HFF-Myc (cell line): ENCODE measurements around the gene NDNF.

Experiments
- DNase-seq: peaks from one replicate; pipeline ENCODE4 v3.0.0-alpha.2; 2011; ENCODE audit warnings: low read depth; ENCODE audit errors: extremely low read depth
- H3K4me3 ChIP-seq: replicated peaks from 2 replicates; pipeline ENCODE4 v1.5.1; 2011; ENCODE audit warnings: low read depth, mild to moderate bottlenecking, control low read depth, low read length
- TF ChIP-seq, protein P1 (sequence below): IDR thresholded peaks from 2 replicates; pipeline ENCODE4 v1.5.1; 2012; ENCODE audit warnings: mild to moderate bottlenecking, low read depth, low read length, control low read depth; ENCODE audit errors: missing control alignments

NDNF gene

DNA sequence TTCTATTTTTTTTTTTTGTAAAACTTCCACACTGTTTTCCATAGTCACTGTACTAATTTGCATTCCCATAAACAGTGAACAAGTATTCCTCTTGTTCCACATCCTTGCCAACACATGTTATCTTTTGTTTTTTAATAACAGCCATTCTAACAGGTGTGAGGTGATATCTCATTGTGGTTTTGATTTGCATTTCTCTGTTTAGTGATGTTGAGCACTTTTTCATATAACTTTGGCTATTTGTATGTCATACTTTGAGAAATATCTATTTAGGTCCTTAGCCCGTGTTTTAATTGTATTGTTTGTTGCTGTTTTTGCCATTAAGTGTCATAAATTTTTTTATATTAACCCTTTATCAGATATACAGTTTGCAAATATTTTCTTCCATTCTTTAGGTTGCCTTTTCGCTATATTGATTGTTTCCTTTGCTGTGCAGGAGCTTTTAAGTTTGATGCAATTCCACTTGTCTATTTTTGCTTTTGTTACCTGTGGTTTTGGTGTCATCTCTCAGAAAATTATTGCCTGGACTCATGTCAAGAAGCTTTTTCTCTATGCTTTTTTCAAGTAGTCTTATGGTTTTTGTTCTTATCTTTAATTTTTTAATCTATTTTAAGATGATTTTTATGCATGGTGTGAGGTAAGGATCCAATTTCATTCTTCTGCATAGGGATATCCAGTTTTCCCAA lies 27.9 kb upstream of the NDNF start:
- DNase-seq, result no peak
- TF ChIP-seq, protein P1, sequence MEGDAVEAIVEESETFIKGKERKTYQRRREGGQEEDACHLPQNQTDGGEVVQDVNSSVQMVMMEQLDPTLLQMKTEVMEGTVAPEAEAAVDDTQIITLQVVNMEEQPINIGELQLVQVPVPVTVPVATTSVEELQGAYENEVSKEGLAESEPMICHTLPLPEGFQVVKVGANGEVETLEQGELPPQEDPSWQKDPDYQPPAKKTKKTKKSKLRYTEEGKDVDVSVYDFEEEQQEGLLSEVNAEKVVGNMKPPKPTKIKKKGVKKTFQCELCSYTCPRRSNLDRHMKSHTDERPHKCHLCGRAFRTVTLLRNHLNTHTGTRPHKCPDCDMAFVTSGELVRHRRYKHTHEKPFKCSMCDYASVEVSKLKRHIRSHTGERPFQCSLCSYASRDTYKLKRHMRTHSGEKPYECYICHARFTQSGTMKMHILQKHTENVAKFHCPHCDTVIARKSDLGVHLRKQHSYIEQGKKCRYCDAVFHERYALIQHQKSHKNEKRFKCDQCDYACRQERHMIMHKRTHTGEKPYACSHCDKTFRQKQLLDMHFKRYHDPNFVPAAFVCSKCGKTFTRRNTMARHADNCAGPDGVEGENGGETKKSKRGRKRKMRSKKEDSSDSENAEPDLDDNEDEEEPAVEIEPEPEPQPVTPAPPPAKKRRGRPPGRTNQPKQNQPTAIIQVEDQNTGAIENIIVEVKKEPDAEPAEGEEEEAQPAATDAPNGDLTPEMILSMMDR, result no peak
- no peak overlapping the region for H3K4me3 ChIP-seq

DNA sequence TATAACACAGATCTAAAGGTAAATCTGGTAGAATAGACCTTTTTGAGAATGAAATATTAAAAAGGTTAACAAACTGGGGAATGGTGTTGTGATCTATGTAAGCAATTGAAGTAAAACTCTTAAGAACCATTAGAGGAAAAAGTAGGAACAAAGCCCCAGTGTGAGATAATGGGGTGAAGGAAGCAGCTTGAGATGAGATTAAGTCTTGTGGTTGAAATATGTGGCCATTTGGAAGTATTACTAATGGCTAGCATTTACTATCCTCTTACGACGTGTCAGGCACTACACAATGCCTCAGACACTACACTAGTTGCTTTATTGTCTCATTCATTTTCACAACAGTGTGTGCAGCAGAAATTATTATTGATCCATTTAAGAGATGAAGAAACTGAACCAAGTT lies 25.9 kb upstream of the NDNF start:
- H3K4me3 ChIP-seq, result no peak overlapping the region
- TF ChIP-seq, protein P1, result no peak
- DNase-seq, result no peak

DNA sequence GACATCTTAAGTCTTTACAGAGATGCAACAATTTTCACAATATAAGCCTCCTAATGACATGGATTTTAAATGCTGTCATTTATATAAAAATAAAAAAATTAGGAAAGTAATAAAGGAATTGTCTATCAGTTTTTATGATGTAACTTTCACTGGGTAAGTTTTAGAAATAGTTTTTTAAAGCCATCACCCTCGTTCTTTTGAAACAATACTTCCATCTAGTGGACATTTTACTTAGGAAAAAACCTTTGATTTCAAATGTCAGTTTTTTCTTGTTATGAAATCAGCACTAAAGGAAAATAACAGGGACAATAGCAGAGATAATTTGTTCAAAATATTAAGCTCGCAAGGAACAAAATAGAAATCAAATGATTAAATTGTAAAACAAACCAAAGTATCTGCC lies 24.3 kb upstream of the NDNF start:
- no peak for DNase-seq
- TF ChIP-seq, protein P1, result peak; percentile 10
- H3K4me3 ChIP-seq, result no peak overlapping the region

DNA sequence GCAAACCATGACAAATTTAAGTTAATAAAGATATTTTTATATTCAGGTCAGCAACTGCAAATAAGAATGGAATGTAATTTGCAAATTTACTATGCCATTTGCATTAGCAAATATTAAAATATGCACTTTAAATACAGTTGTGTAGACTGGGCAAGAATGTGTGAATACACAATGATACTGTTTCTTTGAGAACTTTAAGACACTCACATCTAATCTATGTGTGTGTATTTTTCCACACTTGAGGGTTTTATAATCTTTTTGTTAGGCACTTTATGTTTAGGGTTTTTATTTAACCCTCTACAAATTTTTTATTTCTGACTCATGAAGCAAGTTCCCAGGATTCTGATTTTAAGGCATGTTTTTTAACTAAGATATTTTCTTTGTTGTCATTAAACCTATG lies 23.9 kb upstream of the NDNF start:
- H3K4me3 ChIP-seq, result no peak overlapping the region
- no peak for DNase-seq
- TF ChIP-seq, protein P1, result no peak

DNA sequence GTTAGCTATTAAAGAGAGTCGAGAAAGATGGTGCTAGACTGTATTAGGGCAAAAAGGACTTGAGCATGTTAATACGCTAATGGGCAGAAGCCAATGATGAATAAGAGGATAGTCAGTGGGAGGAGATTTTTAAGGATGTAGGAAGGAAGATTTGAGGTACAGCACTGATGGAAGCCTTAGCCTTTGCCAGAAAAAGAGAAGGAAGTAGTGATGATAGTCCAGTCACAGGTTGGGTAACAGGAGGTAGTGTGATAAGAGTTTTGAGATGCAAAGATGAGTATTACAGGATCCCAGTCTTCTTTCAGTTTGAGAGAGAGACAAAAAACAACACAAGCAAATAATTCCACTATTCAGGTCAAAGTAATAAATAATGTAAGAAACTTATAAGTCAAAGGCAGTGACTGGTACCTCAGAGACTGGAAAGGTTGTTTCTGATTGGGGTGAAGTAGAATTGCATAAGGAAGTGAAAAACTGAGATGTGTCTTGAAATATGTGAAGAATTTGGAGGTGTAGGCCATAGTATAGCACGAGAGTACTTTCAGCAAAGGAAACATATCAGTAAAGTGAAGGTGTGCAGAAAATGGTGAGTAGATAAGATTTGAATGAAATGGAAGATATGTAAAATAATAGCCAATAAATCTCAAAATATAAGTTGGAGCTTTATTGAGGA lies 22.1 kb upstream of the NDNF start:
- TF ChIP-seq, protein P1, result no peak
- no peak for DNase-seq
- H3K4me3 ChIP-seq, result no peak overlapping the region

DNA sequence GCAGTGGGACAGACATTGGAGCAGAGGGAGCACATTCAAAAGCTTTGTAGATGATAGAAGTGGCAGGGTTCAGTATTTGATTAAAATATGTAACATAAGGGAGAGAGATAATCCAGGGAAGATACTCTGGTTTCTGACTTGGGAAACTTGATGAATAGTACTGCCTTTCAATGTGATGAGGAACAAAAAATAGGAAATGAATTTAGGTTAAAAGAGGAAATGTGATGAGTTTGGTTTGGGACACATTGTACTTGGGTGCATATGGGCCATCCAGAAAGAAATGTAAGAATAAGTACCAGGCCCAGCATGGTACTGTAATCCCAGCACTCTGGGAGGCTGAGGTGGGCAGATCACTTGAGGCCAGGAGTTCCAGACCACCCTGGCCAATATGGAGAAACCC lies 20.9 kb upstream of the NDNF start:
- TF ChIP-seq, protein P1, result no peak
- no peak overlapping the region for H3K4me3 ChIP-seq
- DNase-seq, result no peak
